IMR-90 (cell line): Measurements from ENCODE around the gene CMTM7. TPM values are rescaled to one million over a fixed set of nuclear protein-coding genes. Genes with fewer than 3 reads are reported as not detected.

Experiments used
- ATAC-seq: fragments of 200-7000 bp; cut with Tn5 transposase; 2 replicates; pipeline ENCODE4 v1.9.1; 2020; ENCODE audit warnings: low read depth, mild to moderate bottlenecking, moderate library complexity
- BruUV-seq: library from RNA; stranded (reverse); fragments of 400-500 nt; replicated peaks from 2 replicates; lab custom pipeline; 2021; lab: Mats Ljungman, UMichigan
- CTCF ChIA-PET: fragments of 300-600 bp; formaldehyde crosslinking; extraction: SDS; loops from one replicate; lab custom pipeline; 2021; ENCODE audit warnings: antibody characterized with exemption; lab: Yijun Ruan, JAX
- POLR2A ChIA-PET: fragments of 300-600 bp; sonication (Branson Sonifier 250); formaldehyde crosslinking; loops from one replicate; lab custom pipeline; 2022; ENCODE audit warnings: antibody characterized with exemption; ENCODE audit not compliant: unreplicated experiment; lab: Charles Lee
- DNase-seq: peaks from one replicate; pipeline ENCODE4 v3.0.0; 2013
- H2AFZ ChIP-seq: replicated peaks from 2 replicates; pipeline ENCODE3; 2013; ENCODE audit warnings: low read length, mild to moderate bottlenecking; ENCODE audit not compliant: poor library complexity
- H2AK5ac ChIP-seq: 2 replicates; pipeline ENCODE4 v1.6.1; 2013; ENCODE audit warnings: low read depth, low read length, inconsistent platforms
- H2AK9ac ChIP-seq: replicated peaks from 2 replicates; pipeline ENCODE3; 2013; ENCODE audit warnings: mild to moderate bottlenecking, low read depth, low read length, moderate library complexity; ENCODE audit not compliant: poor library complexity
- H2BK120ac ChIP-seq: 2 replicates; pipeline ENCODE4 v1.6.1; 2013; ENCODE audit warnings: low read depth, low read length, inconsistent platforms
- H2BK15ac ChIP-seq: 3 replicates; pipeline ENCODE4 v1.6.1; 2013; ENCODE audit warnings: low read depth, low read length, inconsistent platforms
- H2BK20ac ChIP-seq: 2 replicates; pipeline ENCODE4 v1.6.1; 2013; ENCODE audit warnings: low read depth, mild to moderate bottlenecking, inconsistent platforms, low read length, moderate library complexity
- H2BK5ac ChIP-seq: 2 replicates; pipeline ENCODE4 v1.6.1; 2013; ENCODE audit warnings: mild to moderate bottlenecking, low read depth, low read length, inconsistent platforms; ENCODE audit not compliant: poor library complexity, severe bottlenecking
- H3K14ac ChIP-seq: replicated peaks from 2 replicates; pipeline ENCODE4 v1.6.1; 2013; ENCODE audit warnings: low read depth, low read length, inconsistent platforms
- H3K18ac ChIP-seq: 2 replicates; pipeline ENCODE4 v1.6.1; 2013; ENCODE audit warnings: low read depth, low read length, control low read depth
- H3K23ac ChIP-seq: 2 replicates; pipeline ENCODE4 v1.6.1; 2013; ENCODE audit warnings: low read depth, low read length, inconsistent platforms
- H3K27ac ChIP-seq: 2 replicates; pipeline ENCODE4 v1.5.1; 2013; ENCODE audit warnings: mild to moderate bottlenecking, control low read depth, low read length; ENCODE audit not compliant: insufficient read depth
- H3K27me3 ChIP-seq: 2 replicates; pipeline ENCODE4 v1.6.1; 2013; ENCODE audit warnings: low read length; ENCODE audit not compliant: control insufficient read depth, insufficient read depth
- H3K36me3 ChIP-seq: 2 replicates; pipeline ENCODE4 v1.6.1; 2013; ENCODE audit warnings: low read length, mixed read lengths; ENCODE audit not compliant: control insufficient read depth, insufficient read depth
- H3K4ac ChIP-seq: 2 replicates; pipeline ENCODE4 v1.6.1; 2013; ENCODE audit warnings: low read depth, low read length, inconsistent platforms
- H3K4me1 ChIP-seq: 2 replicates; pipeline ENCODE4 v1.6.1; 2013; ENCODE audit warnings: low read length, mixed read lengths; ENCODE audit not compliant: control insufficient read depth, insufficient read depth
- H3K4me2 ChIP-seq: 2 replicates; pipeline ENCODE4 v1.6.1; 2013; ENCODE audit warnings: low read depth, mild to moderate bottlenecking, control low read depth, low read length, moderate library complexity
- H3K4me3 ChIP-seq: 2 replicates; pipeline ENCODE4 v1.5.1; 2013; ENCODE audit warnings: low read depth, mild to moderate bottlenecking, control low read depth, low read length, moderate library complexity; ENCODE audit not compliant: insufficient read depth
- H3K56ac ChIP-seq: 2 replicates; pipeline ENCODE4 v1.6.1; 2013; ENCODE audit warnings: low read length, inconsistent platforms; ENCODE audit not compliant: insufficient read depth; ENCODE audit errors: extremely low read depth
- H3K79me1 ChIP-seq, 2 experiments: 2 replicates each; pipeline ENCODE4 v1.6.1; 2013; ENCODE audit warnings: low read length in 2 of 2, inconsistent platforms in 1 of 2, low read depth in 1 of 2
- H3K9ac ChIP-seq: 2 replicates; pipeline ENCODE4 v1.6.1; 2013; ENCODE audit warnings: low read depth, low read length, control low read depth
- H3K9me1 ChIP-seq: 2 replicates; pipeline ENCODE4 v1.6.1; 2013; ENCODE audit warnings: low read length, inconsistent platforms; ENCODE audit not compliant: insufficient read depth
- H3K9me3 ChIP-seq: 2 replicates; pipeline ENCODE4 v1.6.1; 2013; ENCODE audit warnings: low read length; ENCODE audit not compliant: control insufficient read depth, insufficient read depth
- H4K20me1 ChIP-seq: 2 replicates; pipeline ENCODE4 v1.6.1; 2013; ENCODE audit warnings: low read length, inconsistent platforms; ENCODE audit not compliant: insufficient read depth
- H4K5ac ChIP-seq: 2 replicates; pipeline ENCODE4 v1.6.1; 2013; ENCODE audit warnings: mild to moderate bottlenecking, low read depth, low read length, control low read depth
- H4K8ac ChIP-seq, 2 experiments: 2 replicates each; pipeline ENCODE4 v1.6.1; 2013; ENCODE audit warnings: low read depth in 2 of 2, low read length in 2 of 2, control low read depth in 1 of 2, inconsistent platforms in 1 of 2
- H4K91ac ChIP-seq: 2 replicates; pipeline ENCODE4 v1.6.1; 2013; ENCODE audit warnings: low read depth, low read length, inconsistent platforms; ENCODE audit not compliant: insufficient read depth
- BHLHE40 ChIP-seq: fragments of 150-350 bp; IDR thresholded peaks from 2 replicates; pipeline ENCODE4 v1.6.1; 2016; ENCODE audit warnings: mild to moderate bottlenecking, low read depth, low read length
- FOS ChIP-seq: fragments of 150-350 bp; IDR thresholded peaks from 2 replicates; pipeline ENCODE4 v1.6.1; 2016; ENCODE audit warnings: low read depth, low read length
- MAFK ChIP-seq: IDR thresholded peaks from 2 replicates; pipeline ENCODE4 v1.6.1; 2012; ENCODE audit warnings: low read depth, low read length, improper control_type of control experiment
- MXI1 ChIP-seq: IDR thresholded peaks from 2 replicates; pipeline ENCODE4 v1.6.1; 2012; ENCODE audit warnings: low read depth, mild to moderate bottlenecking, low read length, moderate library complexity, borderline replicate concordance
- NFE2L2 ChIP-seq: fragments of 150-350 bp; IDR thresholded peaks from 2 replicates; pipeline ENCODE4 v1.6.1; 2016; ENCODE audit warnings: low read depth, mild to moderate bottlenecking, low read length
- POLR2A ChIP-seq: IDR thresholded peaks from 2 replicates; pipeline ENCODE4 v1.6.1; 2012; ENCODE audit warnings: mild to moderate bottlenecking, low read depth, low read length
- RAD21 ChIP-seq: IDR thresholded peaks from 2 replicates; pipeline ENCODE4 v1.6.1; 2012; ENCODE audit warnings: low read length, improper control_type of control experiment
- RCOR1 ChIP-seq: IDR thresholded peaks from 2 replicates; pipeline ENCODE4 v1.6.1; 2012; ENCODE audit warnings: mild to moderate bottlenecking, low read length, improper control_type of control experiment; ENCODE audit not compliant: insufficient replicate concordance
- SMC3 ChIP-seq: fragments of 150-350 bp; IDR thresholded peaks from 2 replicates; pipeline ENCODE4 v1.6.1; 2016; ENCODE audit warnings: low read depth, mild to moderate bottlenecking, antibody characterized with exemption, low read length, moderate library complexity
- WGBS, 2 experiments: methylation state at CpG; one replicate each; pipeline versions ENCODE4 v1.1.5 to v1.1.7; 2013; ENCODE audit warnings: missing lambda C conversion rate in 2 of 2; ENCODE audit not compliant: insufficient read length in 1 of 2; ENCODE audit errors: extremely low coverage in 2 of 2; 5-methylcytosine and 5-hydroxymethylcytosine counted together
- dilution Hi-C: fragments of 300-500 bp; cut with HindIII; formaldehyde crosslinking; loops from one replicate; pipeline ENCODE4 v1.14.3; 2018; ENCODE audit warnings: low sequenced_read_pairs; ENCODE audit not compliant: unreplicated experiment
- in situ Hi-C: fragments of 300-500 bp; cut with MboI; formaldehyde crosslinking; loops from 3 replicates; pipeline ENCODE4 v1.14.3; 2019; ENCODE audit warnings: low sequenced_read_pairs, inconsistent platforms, mixed read lengths
- intact Hi-C: fragments of 100-400 bp; cut with micrococcal nuclease; formaldehyde crosslinking; loops from 2 replicates; pipeline ENCODE4 v1.10.0; 2022
- polyA plus RNA-seq, 3 experiments: library from polyadenylated mRNA; depleted of rRNA; stranded (reverse); fragments of >200 nt; gene quantifications; 2 replicates each; pipeline ENCODE4 v1.2.3, GENCODE V29; 2012; ENCODE audit warnings: low replicate concordance in 1 of 3
- total RNA-seq: library from RNA; depleted of rRNA; stranded (reverse); fragments of >200 nt; gene quantifications from 2 replicates; pipeline ENCODE4 v1.2.3, GENCODE V29; 2012
- TF ChIP-seq, protein P1 (sequence below): fragments of 150-350 bp; IDR thresholded peaks from 2 replicates; pipeline ENCODE4 v1.6.1; 2017; ENCODE audit warnings: mild to moderate bottlenecking, antibody characterized with exemption, low read length, low read depth
- TF ChIP-seq, protein P2 (sequence below): conservative IDR thresholded peaks from 2 replicates; pipeline ENCODE4 v1.5.1; 2012; ENCODE audit warnings: mild to moderate bottlenecking, low read depth, low read length, improper control_type of control experiment
- TF ChIP-seq, protein P3 (sequence below): fragments of 150-350 bp; IDR thresholded peaks from 2 replicates; pipeline ENCODE4 v1.6.1; 2016; ENCODE audit warnings: low read depth, mild to moderate bottlenecking, low read length, moderate library complexity, borderline replicate concordance

Gene CMTM7
- total and polyA plus RNA-seq, 2 of the 4 experiments (the other 2 are of a cell fraction): 3.4 to 31.4 TPM

DNA sequence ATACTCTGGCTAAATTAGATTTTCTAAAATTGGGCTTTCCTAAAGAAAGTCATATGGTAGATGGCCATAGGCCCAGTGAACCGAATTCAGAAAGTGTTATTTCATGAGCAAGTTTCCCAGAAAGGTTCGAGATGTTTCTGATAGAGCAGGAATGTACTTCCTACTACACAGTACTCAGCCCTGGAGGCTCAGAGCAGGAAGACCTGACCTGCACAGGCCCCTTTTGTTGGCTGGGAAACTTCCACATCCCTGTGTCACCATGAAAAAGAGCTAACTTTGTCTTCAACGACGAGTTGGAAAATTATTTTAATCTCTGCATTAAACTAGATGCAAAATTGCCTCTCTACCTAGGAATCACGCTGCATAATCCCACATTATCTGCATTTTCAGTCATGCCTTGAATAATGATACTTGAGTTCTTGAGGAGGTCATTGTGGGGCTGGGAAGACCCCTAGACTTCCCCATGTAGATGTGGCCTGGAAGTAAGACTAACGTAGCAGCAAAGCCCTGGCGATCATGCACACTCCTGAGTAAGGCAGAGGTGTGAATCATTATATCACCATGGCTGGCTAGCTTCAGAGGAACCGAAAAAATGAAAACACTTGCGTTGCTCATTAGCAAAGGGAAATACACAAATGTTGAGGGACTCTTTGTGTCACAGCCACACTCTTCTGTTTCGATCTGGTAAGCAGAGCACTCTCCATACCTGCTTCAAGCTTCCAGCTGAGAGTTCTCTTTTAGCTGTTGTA, 47.1 kb downstream of the CMTM7 start:
- DNase-seq (no peak), ATAC-seq (no peak)
- ChIA-PET CTCF (no interaction called here), POLR2A (no interaction called here)
- Histone ChIP-seq H3K4ac (no peak overlapping the region), H3K4me2 (no peak overlapping the region), H3K27me3 (no peaks in the 10 kb centered on the region), H3K18ac (no peak overlapping the region), H4K8ac (no peak overlapping the region), H2BK5ac (no peak overlapping the region), H3K14ac (no peak overlapping the region), H4K20me1 (peaks cover 3% of the 10 kb centered on the region; the same call in 1 of the 2 replicates), H3K79me1 (peaks cover 6 to 14% of the 10 kb centered on the region in 2 experiments; a peak in 3 of 4 replicates), H2BK120ac (no peak overlapping the region), H4K91ac (no peak overlapping the region), H2AFZ (no peak overlapping the region), H3K4me1 (peaks cover 2% of the 10 kb centered on the region; the same call in 1 of the 2 replicates), H3K9me1 (peaks cover 5% of the 10 kb centered on the region; the same call in 1 of the 2 replicates), H2AK9ac (no peak overlapping the region), H2BK20ac (no peak overlapping the region), H3K23ac (no peak overlapping the region), H3K9me3 (no peaks in the 10 kb centered on the region), H3K56ac (no peak overlapping the region), H3K36me3 (no peaks in the 10 kb centered on the region), H2BK15ac (no peak overlapping the region), H4K5ac (no peak overlapping the region), H3K27ac (no peak overlapping the region), H3K9ac (no peak overlapping the region), H2AK5ac (no peak overlapping the region), H3K4me3 (no peak overlapping the region)
- WGBS, 2 experiments: 100% methylated on average over 2 of the region's 10 CpGs; no CpG with 5 or more reads in 1 of the 2 experiments
- dilution Hi-C loops (no loop called here), in situ Hi-C loops (no loop called here), intact Hi-C loops (no loop called here)
- TF ChIP-seq FOS (no peak), NFE2L2 (no peak), POLR2A (no peak), MAFK (no peak), RAD21 (no peak), SMC3 (no peak), BHLHE40 (no peak), RCOR1 (no peak), MXI1 (no peak)
- TF ChIP-seq, protein P1, sequence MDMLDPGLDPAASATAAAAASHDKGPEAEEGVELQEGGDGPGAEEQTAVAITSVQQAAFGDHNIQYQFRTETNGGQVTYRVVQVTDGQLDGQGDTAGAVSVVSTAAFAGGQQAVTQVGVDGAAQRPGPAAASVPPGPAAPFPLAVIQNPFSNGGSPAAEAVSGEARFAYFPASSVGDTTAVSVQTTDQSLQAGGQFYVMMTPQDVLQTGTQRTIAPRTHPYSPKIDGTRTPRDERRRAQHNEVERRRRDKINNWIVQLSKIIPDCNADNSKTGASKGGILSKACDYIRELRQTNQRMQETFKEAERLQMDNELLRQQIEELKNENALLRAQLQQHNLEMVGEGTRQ: no peak
- TF ChIP-seq, protein P2, sequence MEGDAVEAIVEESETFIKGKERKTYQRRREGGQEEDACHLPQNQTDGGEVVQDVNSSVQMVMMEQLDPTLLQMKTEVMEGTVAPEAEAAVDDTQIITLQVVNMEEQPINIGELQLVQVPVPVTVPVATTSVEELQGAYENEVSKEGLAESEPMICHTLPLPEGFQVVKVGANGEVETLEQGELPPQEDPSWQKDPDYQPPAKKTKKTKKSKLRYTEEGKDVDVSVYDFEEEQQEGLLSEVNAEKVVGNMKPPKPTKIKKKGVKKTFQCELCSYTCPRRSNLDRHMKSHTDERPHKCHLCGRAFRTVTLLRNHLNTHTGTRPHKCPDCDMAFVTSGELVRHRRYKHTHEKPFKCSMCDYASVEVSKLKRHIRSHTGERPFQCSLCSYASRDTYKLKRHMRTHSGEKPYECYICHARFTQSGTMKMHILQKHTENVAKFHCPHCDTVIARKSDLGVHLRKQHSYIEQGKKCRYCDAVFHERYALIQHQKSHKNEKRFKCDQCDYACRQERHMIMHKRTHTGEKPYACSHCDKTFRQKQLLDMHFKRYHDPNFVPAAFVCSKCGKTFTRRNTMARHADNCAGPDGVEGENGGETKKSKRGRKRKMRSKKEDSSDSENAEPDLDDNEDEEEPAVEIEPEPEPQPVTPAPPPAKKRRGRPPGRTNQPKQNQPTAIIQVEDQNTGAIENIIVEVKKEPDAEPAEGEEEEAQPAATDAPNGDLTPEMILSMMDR: no peak
- TF ChIP-seq, protein P3, sequence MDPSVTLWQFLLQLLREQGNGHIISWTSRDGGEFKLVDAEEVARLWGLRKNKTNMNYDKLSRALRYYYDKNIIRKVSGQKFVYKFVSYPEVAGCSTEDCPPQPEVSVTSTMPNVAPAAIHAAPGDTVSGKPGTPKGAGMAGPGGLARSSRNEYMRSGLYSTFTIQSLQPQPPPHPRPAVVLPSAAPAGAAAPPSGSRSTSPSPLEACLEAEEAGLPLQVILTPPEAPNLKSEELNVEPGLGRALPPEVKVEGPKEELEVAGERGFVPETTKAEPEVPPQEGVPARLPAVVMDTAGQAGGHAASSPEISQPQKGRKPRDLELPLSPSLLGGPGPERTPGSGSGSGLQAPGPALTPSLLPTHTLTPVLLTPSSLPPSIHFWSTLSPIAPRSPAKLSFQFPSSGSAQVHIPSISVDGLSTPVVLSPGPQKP: no peak
- BruUV-seq: no TSS peak
